Measurements from ENCODE around the gene FARS2.

FARS2 gene

GRCh38 chr6:5290097-5290496 lies 28.8 kb downstream of the FARS2 start:
- DNase-seq = no peak

- DNase-seq = no peak
Observed at GRCh38 chr6:5290500-5290899, 29.2 kb downstream of the FARS2 start.

GRCh38 chr6:5292154-5292553 lies 30.8 kb downstream of the FARS2 start:
- no peak for DNase-seq

- no peak for DNase-seq
Observed at GRCh38 chr6:5293692-5294091, 32.4 kb downstream of the FARS2 start.

GRCh38 chr6:5294392-5295211 lies 33.3 kb downstream of the FARS2 start:
- DNase-seq = no peak

- no peak for DNase-seq
Observed at GRCh38 chr6:5295623-5296022, 34.3 kb downstream of the FARS2 start.

GRCh38 chr6:5300206-5300764 lies 39.0 kb downstream of the FARS2 start:
- DNase-seq = no peak

GRCh38 chr6:5302220-5302946 lies 41.1 kb downstream of the FARS2 start:
- DNase-seq = no peak

GRCh38 chr6:5302995-5303622 lies 41.8 kb downstream of the FARS2 start:
- peak; percentile 69 for DNase-seq

GRCh38 chr6:5303682-5304081 lies 42.4 kb downstream of the FARS2 start:
- no peak for DNase-seq

GRCh38 chr6:5305968-5306626 lies 44.8 kb downstream of the FARS2 start:
- DNase-seq = no peak

- DNase-seq = no peak
Observed at GRCh38 chr6:5307058-5307457, 45.7 kb downstream of the FARS2 start.

GRCh38 chr6:5308066-5308465 lies 46.8 kb downstream of the FARS2 start:
- DNase-seq = no peak

- no peak for DNase-seq
Observed at GRCh38 chr6:5314191-5314865, 53.0 kb downstream of the FARS2 start.

GRCh38 chr6:5315881-5316280 lies 54.6 kb downstream of the FARS2 start:
- DNase-seq = no peak

- DNase-seq = no peak
Observed at GRCh38 chr6:5316951-5317350, 55.6 kb downstream of the FARS2 start.

- DNase-seq = no peak
Observed at GRCh38 chr6:5318617-5319272, 57.4 kb downstream of the FARS2 start.

- DNase-seq = no peak
Observed at GRCh38 chr6:5323979-5324378, 62.7 kb downstream of the FARS2 start.

- no peak for DNase-seq
Observed at GRCh38 chr6:5325173-5325572, 63.9 kb downstream of the FARS2 start.

GRCh38 chr6:5326022-5326641 lies 64.8 kb downstream of the FARS2 start:
- DNase-seq = no peak

- no peak for DNase-seq
Observed at GRCh38 chr6:5328800-5329199, 67.5 kb downstream of the FARS2 start.
